NCI-H1417 (cell line): ENCODE measurements around the gene GCN1.

Experiments
- DNase-seq, 3 experiments: peaks; one replicate each; lab custom pipeline; 2025; lab: John Stamatoyannopoulos, UW

GCN1 gene

DNA sequence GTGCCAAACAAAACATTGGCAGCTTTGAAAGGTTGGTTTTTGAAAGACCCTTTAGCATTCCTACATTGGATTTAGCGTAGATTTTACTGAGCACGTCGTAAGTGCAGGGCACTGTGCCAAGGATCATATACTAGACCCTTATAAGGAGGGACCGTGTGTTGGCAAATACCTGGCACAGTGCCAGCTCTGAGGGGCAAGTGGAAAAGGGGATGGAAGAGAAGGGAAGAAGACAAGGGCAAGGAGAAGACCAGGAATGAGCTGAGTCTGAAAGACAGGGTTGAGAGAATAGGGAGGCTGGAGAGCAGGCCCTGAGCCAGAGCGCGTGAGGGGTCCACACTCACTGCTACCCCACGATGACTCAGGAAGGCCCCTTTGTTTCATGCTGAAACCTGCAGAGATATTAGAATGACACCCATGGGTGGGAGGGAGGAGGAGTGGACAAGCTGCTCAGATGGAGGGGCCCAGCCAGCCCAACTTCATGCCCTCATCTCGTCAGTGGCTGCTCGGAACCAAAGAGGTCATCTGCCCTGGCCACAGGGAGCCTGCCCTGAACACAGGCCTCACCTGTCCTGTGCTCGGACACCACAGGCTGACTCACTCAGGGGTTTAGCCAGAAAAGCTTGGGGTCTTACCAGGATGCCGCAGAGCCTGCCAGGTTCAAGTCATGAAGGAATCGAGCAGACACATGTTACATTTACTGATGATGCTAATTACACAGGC is 103.0 kb downstream of the GCN1 start:
- peak in 1 of 3 experiments; percentile 15 for DNase-seq

DNA sequence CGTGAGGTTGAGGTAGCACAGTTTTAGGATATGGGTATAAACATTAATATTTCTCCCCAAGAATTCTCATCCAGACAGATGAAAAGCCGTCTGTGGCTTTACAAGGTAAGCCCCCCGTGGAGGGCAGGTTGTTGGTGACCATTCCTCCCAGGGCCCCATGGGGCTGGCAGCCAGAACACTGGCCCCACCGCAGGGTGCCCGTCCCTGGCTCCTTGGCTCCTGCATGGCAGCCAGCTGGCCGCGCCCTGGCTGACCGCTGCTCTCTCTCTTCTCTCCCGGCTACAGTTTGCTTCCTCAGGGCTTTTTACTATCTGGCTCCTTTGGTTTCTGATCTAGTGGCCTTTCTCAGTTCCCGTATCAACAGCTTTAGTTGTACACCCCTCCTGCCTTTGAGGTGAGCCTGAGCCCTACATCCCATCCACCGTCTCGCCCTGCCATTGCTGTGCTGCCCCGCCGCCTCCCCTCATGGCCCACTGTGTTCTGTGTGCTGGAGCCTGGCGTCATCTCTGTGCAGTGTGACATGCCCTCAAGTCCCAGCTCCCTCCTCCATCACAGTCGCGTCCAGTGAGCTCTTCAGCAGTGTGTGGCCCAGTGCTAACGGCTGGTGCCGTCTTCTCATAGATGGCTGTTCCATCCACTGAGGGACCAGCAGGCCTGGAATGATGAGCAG is 103.8 kb downstream of the GCN1 start:
- no peak for DNase-seq

DNA sequence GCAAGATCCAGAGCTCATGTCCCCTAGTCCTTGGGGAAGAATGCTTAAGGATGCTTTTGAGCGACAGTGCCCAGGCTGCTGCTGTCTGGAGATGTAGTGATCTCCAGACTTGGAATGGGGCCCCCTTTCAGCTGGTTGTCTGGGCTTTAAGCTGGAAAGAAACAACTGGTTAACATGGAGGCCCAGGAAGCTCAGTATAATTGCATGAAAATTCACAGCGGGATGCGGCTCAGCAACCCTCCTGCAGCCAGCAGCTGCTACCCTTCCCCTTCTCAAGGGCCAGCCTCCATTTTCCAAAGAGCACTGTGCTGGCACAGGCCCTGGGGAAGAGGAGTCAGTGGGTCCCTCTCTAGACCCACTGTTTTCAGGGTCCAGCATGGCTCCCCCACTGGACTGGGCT is 104.3 kb downstream of the GCN1 start:
- no peak for DNase-seq

DNA sequence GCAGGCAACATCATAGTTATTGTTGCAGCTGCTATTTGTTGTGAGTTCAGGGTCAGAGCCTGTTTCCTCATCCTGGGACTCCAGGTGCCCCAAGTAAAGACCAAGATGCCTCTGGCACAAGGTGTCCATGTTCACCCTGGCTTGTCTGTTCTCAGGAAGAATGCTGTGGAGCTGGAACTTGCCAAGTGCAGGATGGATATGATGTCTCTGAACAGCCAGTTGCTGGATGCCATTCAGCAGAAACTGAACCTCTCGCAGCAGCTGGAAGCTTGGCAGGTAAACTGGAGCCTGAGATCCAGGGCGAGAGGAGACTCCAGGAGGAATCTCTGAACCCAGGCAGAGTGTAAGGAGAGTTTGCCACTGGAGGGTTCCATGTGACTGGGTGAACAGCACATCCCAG is 104.7 kb downstream of the GCN1 start:
- DNase-seq, result no peak

DNA sequence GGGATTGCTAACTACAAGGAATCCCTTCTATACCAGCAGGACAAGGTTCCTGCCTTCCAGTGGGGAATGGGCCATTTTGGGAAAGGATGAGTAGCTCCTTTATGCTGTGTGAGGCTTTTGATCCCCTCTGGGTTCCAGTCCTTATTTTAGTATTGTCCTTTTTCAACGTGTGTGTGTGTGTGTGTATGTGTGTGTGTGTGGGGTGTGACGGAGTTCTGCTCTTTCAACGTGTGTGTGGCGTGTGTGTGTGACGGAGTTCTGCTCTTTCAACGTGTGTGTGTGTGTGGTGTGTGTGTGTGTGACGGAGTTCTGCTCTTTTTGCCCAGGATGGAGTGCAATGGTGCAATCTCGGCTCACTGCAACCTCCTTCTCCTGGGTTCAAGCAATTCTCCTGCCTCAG is 105.4 kb downstream of the GCN1 start:
- DNase-seq, result no peak

DNA sequence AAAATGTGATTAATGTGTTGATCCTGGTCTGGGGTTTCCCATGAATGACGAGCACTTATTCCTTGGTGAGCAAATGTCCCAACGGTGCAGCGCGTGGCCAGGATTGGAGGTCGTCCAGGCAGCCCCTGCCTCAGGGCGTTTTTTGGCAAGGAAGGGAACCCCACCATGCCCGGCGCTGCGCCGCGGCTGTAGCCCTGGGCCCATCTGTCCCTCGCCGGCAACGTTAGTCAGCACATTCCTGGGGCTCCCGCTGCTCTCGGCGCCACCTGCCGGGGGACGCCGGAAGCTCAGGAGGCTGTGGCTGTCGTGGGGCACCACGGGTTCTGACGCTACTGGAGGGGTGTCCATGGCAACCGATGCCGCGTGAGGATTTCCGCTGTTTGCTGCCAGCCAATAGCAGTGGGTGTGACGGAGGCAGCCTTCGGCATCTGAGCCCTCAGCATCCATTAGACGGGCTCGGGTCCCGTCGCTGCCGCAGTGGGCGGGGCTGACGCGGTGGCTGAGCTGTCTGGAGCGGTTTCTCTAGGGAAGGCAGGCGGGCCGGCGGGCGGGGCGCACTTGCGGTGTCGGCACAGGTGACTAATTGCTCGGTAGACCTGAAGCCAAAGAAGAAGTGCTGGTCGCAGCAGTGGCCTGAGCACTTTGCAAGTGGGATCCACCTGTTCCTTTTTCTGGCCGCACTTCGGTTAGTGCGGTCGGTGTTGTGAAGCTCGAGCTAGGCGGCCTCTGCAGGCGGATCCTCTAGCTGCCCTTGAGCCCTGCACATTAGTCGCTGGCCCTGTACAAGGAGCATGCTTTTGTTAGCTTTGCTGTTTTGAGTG is 107.5 kb downstream of the GCN1 start:
- DNase-seq, result peak; percentile 100

DNA sequence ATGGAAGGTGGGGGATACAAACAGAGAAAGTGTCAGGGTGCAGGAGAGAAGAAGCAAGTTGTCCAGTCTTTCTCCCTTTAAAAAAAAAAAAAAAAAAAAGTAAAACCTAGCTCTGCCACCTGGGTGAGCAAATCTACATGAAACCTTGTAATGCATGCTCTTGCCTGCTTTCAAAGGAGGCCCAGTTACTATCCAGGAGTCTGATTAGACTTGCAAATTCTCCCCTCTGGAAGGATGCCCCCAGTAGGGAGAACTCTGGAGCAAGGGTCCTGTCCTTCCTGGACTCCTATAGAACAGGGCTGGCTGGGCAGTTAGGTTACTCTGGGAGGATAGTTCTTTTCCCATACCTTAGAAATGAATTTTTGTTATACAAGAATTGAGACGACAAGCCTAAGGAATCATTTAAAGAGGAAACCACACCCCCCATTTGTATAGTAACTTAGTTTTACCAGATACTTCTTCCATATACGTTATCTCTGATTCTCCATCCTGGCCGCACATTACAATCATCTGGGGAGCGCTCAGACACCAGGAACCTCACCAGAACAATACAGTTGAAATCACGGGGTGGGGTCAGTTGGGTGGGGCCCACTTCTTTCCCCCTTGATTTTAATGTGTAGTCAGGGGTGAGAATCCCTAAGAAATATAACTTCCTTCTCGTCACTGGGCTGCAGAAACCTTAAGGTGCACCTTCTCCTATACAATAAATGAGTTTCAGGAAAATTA is 108.4 kb downstream of the GCN1 start:
- DNase-seq, result peak in 2 of 3 experiments; percentile 38 to 41

DNA sequence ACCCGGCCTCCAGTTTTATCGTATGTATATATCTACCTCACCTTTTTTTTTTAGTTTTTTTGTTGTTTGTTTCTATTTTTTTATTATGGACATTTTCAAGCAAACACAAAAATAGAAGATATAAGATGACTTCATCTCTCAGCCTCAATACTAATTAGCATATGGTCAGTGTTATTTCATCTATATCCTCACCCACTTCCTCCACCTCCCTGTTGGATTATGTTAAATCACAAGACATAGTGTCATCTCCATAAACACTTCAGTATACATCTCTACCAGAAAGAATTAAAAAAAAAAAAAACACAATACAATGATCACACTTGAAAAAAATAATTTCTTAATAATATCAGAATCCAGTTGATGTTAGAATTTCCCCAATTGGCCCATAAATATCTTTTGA is 112.9 kb downstream of the GCN1 start:
- DNase-seq, result no peak

DNA sequence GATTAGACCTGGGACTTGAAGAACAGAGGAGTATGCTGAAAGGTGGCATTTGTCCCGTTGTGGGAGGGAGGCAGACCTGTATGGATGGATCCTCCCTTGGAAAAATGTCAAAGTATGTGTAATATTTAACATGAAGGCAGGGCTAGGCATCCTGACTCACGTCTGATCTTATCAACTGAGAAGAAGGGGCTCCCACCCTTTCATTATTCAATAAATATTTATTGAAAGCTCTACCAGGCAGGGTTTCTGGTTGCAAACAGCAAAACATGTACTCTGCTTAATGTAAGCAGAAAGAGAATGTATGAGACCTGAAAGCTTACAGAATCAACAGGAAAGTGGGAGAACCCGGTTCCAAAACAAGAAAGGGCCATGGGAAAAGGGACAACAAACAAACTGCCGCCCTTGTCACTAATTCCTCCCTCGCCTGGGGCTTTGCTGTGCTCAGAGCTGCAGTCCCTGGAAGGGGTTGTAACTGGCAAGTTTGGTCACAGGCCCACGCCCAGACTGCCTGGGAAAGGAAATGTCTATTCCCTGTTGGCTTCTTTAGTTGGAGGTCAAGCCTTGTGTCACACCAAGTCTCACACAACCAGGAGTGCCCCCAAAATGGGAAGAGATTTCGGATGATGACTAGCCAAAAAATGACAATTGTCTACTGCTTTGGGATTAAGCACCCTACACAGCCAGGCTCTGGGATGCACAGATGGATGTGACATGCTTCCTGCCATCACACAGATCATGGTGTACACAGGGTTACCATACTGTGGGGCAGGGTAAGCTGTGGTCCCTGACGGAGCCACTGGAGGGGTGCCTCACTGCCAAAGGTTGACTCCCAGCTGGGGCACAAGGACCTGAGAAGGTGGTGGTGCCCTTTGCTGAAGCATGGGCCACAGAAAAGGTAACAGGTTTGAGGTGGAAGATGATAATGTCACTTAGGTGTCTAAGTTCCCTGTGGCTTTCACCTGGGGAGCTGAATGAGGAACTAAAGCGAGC is 114.8 kb downstream of the GCN1 start:
- no peak for DNase-seq

DNA sequence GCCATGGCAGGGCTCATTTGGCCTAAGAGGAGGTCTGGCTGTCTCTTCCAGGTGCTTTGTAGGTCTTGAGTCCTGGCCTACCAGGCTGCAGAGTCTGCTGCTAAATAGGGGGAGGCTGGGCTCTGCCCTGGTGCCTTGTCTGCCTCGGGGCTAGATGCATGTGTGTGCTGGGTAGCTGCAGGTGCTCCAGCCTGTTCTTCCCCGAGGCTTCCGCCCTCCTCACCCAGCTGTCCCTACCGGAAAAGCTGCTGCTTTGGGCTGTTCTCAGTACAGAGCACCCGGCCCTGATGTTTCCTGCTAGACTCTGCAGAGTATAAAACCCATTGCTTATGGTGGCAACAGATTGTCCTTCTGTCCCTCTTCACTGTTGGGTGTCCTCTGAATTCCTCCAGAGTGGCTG is 115.6 kb downstream of the GCN1 start:
- DNase-seq, result no peak

DNA sequence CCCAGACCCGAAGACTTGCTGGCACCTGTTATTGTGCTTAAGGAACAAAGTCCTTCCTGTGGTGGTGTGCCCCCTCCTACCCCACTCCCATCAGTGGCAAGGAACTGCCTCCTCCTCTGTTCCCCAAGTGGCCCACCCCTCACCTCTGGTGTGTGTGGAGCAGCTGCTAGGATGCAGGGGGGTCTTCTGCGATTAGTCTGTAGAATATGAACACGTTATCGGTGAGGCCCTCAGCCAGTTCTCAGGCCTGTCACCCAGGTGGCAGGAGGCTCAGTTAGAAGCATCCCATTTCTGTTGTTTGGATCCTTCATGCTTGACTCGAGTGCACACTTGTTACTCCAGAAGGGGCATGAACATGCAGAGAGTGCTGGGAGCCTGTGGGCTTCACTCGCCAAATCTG is 117.3 kb downstream of the GCN1 start:
- DNase-seq, result no peak
